Dermis microvascular lymphatic vessel endothelial cell (primary cell): ENCODE measurements around the gene GPX1. TPM values are rescaled to one million over a fixed set of nuclear protein-coding genes. Genes with fewer than 3 reads are reported as not detected.

Source experiments
- DNase-seq, 2 donors: peaks; one replicate each; pipeline versions ENCODE4 v3.0.0 to v3.0.0-alpha.2; 2010; ENCODE audit warnings: low read depth in 2 of 2
- total RNA-seq: library from RNA; depleted of rRNA; stranded (reverse); fragments of >200 nt; gene quantifications from 2 replicates; pipeline ENCODE4 v1.2.1, GENCODE V29; 2014

Gene GPX1
- total RNA-seq, 1 donor from 2014 or later: 512 TPM

GRCh38 chr3:49313896-49314688 lies 44.1 kb downstream of the GPX1 start:
- peak in 1 of 2 donors; percentile 67 for DNase-seq

- no peak for DNase-seq
Measured at GRCh38 chr3:49311283-49311682, 46.9 kb downstream of the GPX1 start.

DNA sequence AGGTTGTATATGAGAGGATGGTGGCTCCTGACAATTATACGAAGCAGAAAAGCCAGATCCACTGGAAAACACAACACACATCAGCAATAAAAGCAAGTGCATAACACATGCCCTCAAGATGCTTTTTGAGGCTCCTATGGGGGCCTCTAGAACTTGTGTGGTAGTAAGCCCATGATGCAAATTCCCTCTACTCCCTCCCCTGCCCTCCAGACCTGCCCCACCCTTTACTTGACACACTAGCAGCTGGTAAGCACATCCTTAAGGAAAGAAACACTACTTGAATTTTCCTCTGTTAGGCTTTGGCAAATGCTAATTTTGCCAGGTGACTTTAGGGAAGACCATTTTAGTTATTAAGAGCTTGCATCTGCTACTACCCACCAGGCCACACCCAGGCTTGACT lies 47.5 kb downstream of the GPX1 start:
- DNase-seq: no peak

Other genes starting within 250 kb of the GPX1 start
- 30.4 and 41.0 TPM in 2 replicates for gene USP19, start 237.5 kb downstream of the GPX1 start, total RNA-seq
- gene LAMB2, start 225.3 kb downstream of the GPX1 start, total RNA-seq: 657 and 1,145 TPM in 2 replicates
- 11.8 and 19.5 TPM in 2 replicates for gene CCDC71, start 192.0 kb downstream of the GPX1 start, total RNA-seq
- 47.4 and 78.3 TPM in 2 replicates for gene KLHDC8B, start 186.8 kb downstream of the GPX1 start, total RNA-seq
- 1.3 and 3.7 TPM in 2 replicates for gene C3orf62, start 81.1 kb downstream of the GPX1 start, total RNA-seq
- gene USP4, start 18.3 kb downstream of the GPX1 start, total RNA-seq: 20.4 and 26.9 TPM in 2 replicates
- 572 and 586 TPM in 2 replicates for gene RHOA, start 53.6 kb upstream of the GPX1 start, total RNA-seq
- gene TCTA, start 54.1 kb upstream of the GPX1 start, total RNA-seq: 13.1 and 22.6 TPM in 2 replicates
- 0.26 and 0.51 TPM in 2 replicates for gene AMT, start 64.1 kb upstream of the GPX1 start, total RNA-seq
- gene NICN1, start 71.0 kb upstream of the GPX1 start, total RNA-seq: 3.7 and 9.9 TPM in 2 replicates
- gene DAG1, start 111.9 kb upstream of the GPX1 start, total RNA-seq: 26.1 and 32.4 TPM in 2 replicates
- gene BSN, start 196.1 kb upstream of the GPX1 start, total RNA-seq: under 0.01 TPM in 2 replicates